Breast epithelium (tissue), 3 donors: ENCODE data around the gene ATP13A4.

Experiments
- POLR2AphosphoS5 ChIP-seq, 3 donors: sonication (generic); formaldehyde crosslinking; IDR thresholded peaks; one replicate each; pipeline ENCODE4 v1.6.1; 2017; ENCODE audit warnings: antibody characterized with exemption in 3 of 3
- TF ChIP-seq, protein P1 (sequence below), 3 donors: fragments of 450-650 bp; IDR thresholded peaks; one replicate each; pipeline ENCODE4 v1.5.1; 2016 to 2017; ENCODE audit warnings: antibody characterized with exemption in 3 of 3, mild to moderate bottlenecking in 3 of 3, moderate library complexity in 3 of 3

DNA sequence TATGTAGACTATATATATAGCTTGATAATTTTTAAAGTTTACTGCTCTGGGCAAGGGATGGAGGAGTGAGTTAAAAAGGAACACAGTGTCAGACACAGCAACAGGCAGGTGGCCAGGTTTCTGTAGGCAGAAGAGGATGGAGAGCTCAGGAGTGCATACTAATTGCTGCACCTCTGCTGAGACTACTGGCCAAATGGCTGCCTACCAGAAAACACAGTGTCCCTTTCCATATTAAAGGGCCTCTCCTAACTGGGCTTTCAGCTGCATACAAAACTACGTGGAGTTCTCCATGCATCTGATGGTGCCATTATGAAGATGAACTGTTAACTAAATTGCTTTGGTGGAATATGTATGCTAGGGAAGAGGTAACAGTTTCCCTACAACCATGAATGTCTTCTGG is 1.8 kb downstream of the ATP13A4 start:
- TF ChIP-seq, protein P1, sequence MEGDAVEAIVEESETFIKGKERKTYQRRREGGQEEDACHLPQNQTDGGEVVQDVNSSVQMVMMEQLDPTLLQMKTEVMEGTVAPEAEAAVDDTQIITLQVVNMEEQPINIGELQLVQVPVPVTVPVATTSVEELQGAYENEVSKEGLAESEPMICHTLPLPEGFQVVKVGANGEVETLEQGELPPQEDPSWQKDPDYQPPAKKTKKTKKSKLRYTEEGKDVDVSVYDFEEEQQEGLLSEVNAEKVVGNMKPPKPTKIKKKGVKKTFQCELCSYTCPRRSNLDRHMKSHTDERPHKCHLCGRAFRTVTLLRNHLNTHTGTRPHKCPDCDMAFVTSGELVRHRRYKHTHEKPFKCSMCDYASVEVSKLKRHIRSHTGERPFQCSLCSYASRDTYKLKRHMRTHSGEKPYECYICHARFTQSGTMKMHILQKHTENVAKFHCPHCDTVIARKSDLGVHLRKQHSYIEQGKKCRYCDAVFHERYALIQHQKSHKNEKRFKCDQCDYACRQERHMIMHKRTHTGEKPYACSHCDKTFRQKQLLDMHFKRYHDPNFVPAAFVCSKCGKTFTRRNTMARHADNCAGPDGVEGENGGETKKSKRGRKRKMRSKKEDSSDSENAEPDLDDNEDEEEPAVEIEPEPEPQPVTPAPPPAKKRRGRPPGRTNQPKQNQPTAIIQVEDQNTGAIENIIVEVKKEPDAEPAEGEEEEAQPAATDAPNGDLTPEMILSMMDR (IDR thresholded peaks at IDR 0.05), result no peak
- no peak for TF ChIP-seq POLR2AphosphoS5 (IDR thresholded peaks at IDR 0.05)
